Astrocyte (in vitro differentiated cells and primary cell): ENCODE data around the gene PRAMEF12. TPM values are rescaled to one million over a fixed set of nuclear protein-coding genes. Genes with fewer than 3 reads are reported as not detected.
"Not testable (repeated sequence)": the region's sequence is repeated elsewhere in the genome, so short reads cannot be mapped to it uniquely, and the experiment has no call there.

ENCODE experiments used
- DNase-seq: peaks from one replicate; pipeline ENCODE4 v3.0.0-alpha.2; 2010; ENCODE audit warnings: low read depth
- FAIRE-seq: peaks from 2 replicates; lab custom pipeline; 2011; peaks lifted over from hg19 to GRCh38; lab: Jason Lieb, UNC
- H2AFZ ChIP-seq: 2 replicates; pipeline ENCODE4 v1.6.0; 2012; ENCODE audit warnings: low read depth, low read length, inconsistent platforms
- H3K27ac ChIP-seq: 2 replicates; pipeline ENCODE4 v1.5.1; 2011; ENCODE audit warnings: low read depth, low read length, inconsistent platforms
- H3K27me3 ChIP-seq: 2 replicates; pipeline ENCODE4 v1.6.0; 2011; ENCODE audit warnings: low read length, inconsistent platforms; ENCODE audit not compliant: insufficient read depth
- H3K36me3 ChIP-seq: 2 replicates; pipeline ENCODE4 v1.5.1; 2011; ENCODE audit warnings: low read length, inconsistent platforms; ENCODE audit not compliant: insufficient read depth
- H3K4me1 ChIP-seq: 2 replicates; pipeline ENCODE4 v1.5.1; 2011; ENCODE audit warnings: low read length, inconsistent platforms; ENCODE audit not compliant: insufficient read depth
- H3K4me2 ChIP-seq: 2 replicates; pipeline ENCODE4 v1.6.0; 2012; ENCODE audit warnings: low read length, inconsistent platforms
- H3K4me3 ChIP-seq: 2 replicates; pipeline ENCODE4 v1.5.1; 2011; ENCODE audit warnings: low read depth, mild to moderate bottlenecking, low read length, inconsistent platforms; ENCODE audit not compliant: insufficient read depth
- H3K79me2 ChIP-seq: 2 replicates; pipeline ENCODE4 v1.6.0; 2012; ENCODE audit warnings: mild to moderate bottlenecking, low read length, inconsistent platforms; ENCODE audit not compliant: insufficient read depth
- H3K9ac ChIP-seq: 2 replicates; pipeline ENCODE4 v1.6.0; 2012; ENCODE audit warnings: mild to moderate bottlenecking, low read length, inconsistent platforms
- H3K9me3 ChIP-seq: 2 replicates; pipeline ENCODE4 v1.5.1; 2012; ENCODE audit warnings: low read depth, mild to moderate bottlenecking, low read length, inconsistent platforms; ENCODE audit not compliant: insufficient read depth
- H4K20me1 ChIP-seq: 2 replicates; pipeline ENCODE4 v1.6.0; 2012; ENCODE audit warnings: low read length, inconsistent platforms; ENCODE audit not compliant: insufficient read depth
- H3K27ac Mint-ChIP-seq: one replicate; pipeline ENCODE4 v1.8.0; 2021; ENCODE audit warnings: mild to moderate bottlenecking, mixed read lengths; ENCODE audit not compliant: unreplicated experiment
- H3K27me3 Mint-ChIP-seq: one replicate; pipeline ENCODE4 v1.8.0; 2021; ENCODE audit warnings: low read depth, mixed read lengths; ENCODE audit not compliant: unreplicated experiment
- H3K36me3 Mint-ChIP-seq: one replicate; pipeline ENCODE4 v1.8.0; 2021; ENCODE audit warnings: low read depth, mixed read lengths; ENCODE audit not compliant: unreplicated experiment
- H3K4me1 Mint-ChIP-seq: one replicate; pipeline ENCODE4 v1.8.0; 2021; ENCODE audit warnings: low read depth, mixed read lengths; ENCODE audit not compliant: unreplicated experiment
- H3K4me3 Mint-ChIP-seq: one replicate; pipeline ENCODE4 v1.8.0; 2021; ENCODE audit warnings: mild to moderate bottlenecking, moderate library complexity, mixed read lengths; ENCODE audit not compliant: unreplicated experiment
- H3K9me3 Mint-ChIP-seq: one replicate; pipeline ENCODE4 v1.8.0; 2021; ENCODE audit warnings: mild to moderate bottlenecking, mixed read lengths; ENCODE audit not compliant: unreplicated experiment
- CTCF ChIP-seq: IDR thresholded peaks from 2 replicates; pipeline ENCODE4 v1.5.1; 2011; ENCODE audit warnings: low read depth, mild to moderate bottlenecking, inconsistent platforms, low read length, moderate library complexity; ENCODE audit not compliant: insufficient read depth
- EZH2 ChIP-seq: IDR thresholded peaks from 2 replicates; pipeline ENCODE4 v1.6.1; 2012; ENCODE audit warnings: mild to moderate bottlenecking, low read length, inconsistent platforms; ENCODE audit not compliant: insufficient read depth
- total RNA-seq: library from RNA; stranded (reverse); gene quantifications from 2 replicates; pipeline ENCODE4 v1.2.1, GENCODE V29; 2021

PRAMEF12 gene
- total RNA-seq, 1 donor from 2014 or later = 0.16 TPM

GRCh38 chr1:12791097-12791496 is 17.6 kb downstream of the PRAMEF12 start, which contains the start of gene PRAMEF1:
Gene PRAMEF1, plus strand, starts transcription at chr1:12791397. Its CDS starts 1,831 bp downstream, at chr1:12793228.
- H3K9me3 ChIP-seq, H3K4me3 ChIP-seq, H3K27me3 Mint-ChIP-seq, H2AFZ ChIP-seq, H3K27me3 ChIP-seq, H3K4me1 Mint-ChIP-seq, DNase-seq, H3K4me3 Mint-ChIP-seq, H3K36me3 Mint-ChIP-seq, H3K4me1 ChIP-seq, FAIRE-seq, H3K79me2 ChIP-seq, H4K20me1 ChIP-seq, H3K36me3 ChIP-seq, H3K27ac ChIP-seq, H3K4me2 ChIP-seq, H3K9ac ChIP-seq, H3K27ac Mint-ChIP-seq: not testable (repeated sequence)
- H3K9me3 Mint-ChIP-seq = peaks cover 11% of the 10 kb centered on the region

GRCh38 chr1:12798911-12799310 is 25.4 kb downstream of the PRAMEF12 start:
- H3K27me3 ChIP-seq = no peaks in the 10 kb centered on the region
- no peak for FAIRE-seq
- no peaks in the 10 kb centered on the region for H3K4me1 Mint-ChIP-seq

GRCh38 chr1:12799730-12800129 is 26.2 kb downstream of the PRAMEF12 start:
- H3K27me3 ChIP-seq = no peaks in the 10 kb centered on the region
- Mint-ChIP-seq H3K9me3 (peaks cover 3% of the 10 kb centered on the region), H3K27ac (no peak overlapping the region), H3K36me3 (no peaks in the 10 kb centered on the region), H3K27me3 (peaks cover 6% of the 10 kb centered on the region), H3K4me1 (no peaks in the 10 kb centered on the region), H3K4me3 (no peak overlapping the region)
- H3K9me3 ChIP-seq = peaks cover 2% of the 10 kb centered on the region
- H3K9ac ChIP-seq = no peak overlapping the region
- no peaks in the 10 kb centered on the region for H4K20me1 ChIP-seq
- H3K4me2 ChIP-seq = no peak overlapping the region
- H3K4me3 ChIP-seq = no peak overlapping the region
- H3K4me1 ChIP-seq = no peaks in the 10 kb centered on the region
- no peaks in the 10 kb centered on the region for H3K79me2 ChIP-seq
- H3K36me3 ChIP-seq = no peaks in the 10 kb centered on the region
- no peak overlapping the region for H2AFZ ChIP-seq
- DNase-seq (no peak), FAIRE-seq (no peak)
- H3K27ac ChIP-seq = no peak overlapping the region
- no peak for TF ChIP-seq EZH2
- no peak for TF ChIP-seq CTCF

More at GRCh38 chr1:12798911-12799310, 25.4 kb downstream of the PRAMEF12 start:
- Histone ChIP-seq H3K4me3 (no peak overlapping the region), H3K4me1 (no peaks in the 10 kb centered on the region), H3K9ac (no peak overlapping the region), H4K20me1 (no peaks in the 10 kb centered on the region), H3K27ac (no peak overlapping the region), H3K4me2 (no peak overlapping the region), H2AFZ (no peak overlapping the region), H3K36me3 (no peaks in the 10 kb centered on the region), H3K9me3 (peaks cover 2% of the 10 kb centered on the region), H3K79me2 (no peaks in the 10 kb centered on the region)
- no peak for DNase-seq
- TF ChIP-seq CTCF (no peak), EZH2 (no peak)
- Mint-ChIP-seq H3K27me3 (peaks cover 11% of the 10 kb centered on the region), H3K36me3 (no peaks in the 10 kb centered on the region), H3K4me3 (no peak overlapping the region), H3K9me3 (peaks cover 6% of the 10 kb centered on the region), H3K27ac (no peak overlapping the region)
